HG03039 (cell line): ENCODE measurements around the gene FMNL2.
"Not testable (repeated sequence)": the region's sequence is repeated elsewhere in the genome, so short reads cannot be mapped to it uniquely, and the experiment has no call there.

ENCODE experiments used
- ATAC-seq: cut with Tn5 transposase; IDR thresholded peaks from one replicate; pipeline ENCODE4 v1.9.1; 2021; ENCODE audit warnings: mild to moderate bottlenecking, moderate library complexity; ENCODE audit not compliant: unreplicated experiment

The FMNL2 gene

DNA sequence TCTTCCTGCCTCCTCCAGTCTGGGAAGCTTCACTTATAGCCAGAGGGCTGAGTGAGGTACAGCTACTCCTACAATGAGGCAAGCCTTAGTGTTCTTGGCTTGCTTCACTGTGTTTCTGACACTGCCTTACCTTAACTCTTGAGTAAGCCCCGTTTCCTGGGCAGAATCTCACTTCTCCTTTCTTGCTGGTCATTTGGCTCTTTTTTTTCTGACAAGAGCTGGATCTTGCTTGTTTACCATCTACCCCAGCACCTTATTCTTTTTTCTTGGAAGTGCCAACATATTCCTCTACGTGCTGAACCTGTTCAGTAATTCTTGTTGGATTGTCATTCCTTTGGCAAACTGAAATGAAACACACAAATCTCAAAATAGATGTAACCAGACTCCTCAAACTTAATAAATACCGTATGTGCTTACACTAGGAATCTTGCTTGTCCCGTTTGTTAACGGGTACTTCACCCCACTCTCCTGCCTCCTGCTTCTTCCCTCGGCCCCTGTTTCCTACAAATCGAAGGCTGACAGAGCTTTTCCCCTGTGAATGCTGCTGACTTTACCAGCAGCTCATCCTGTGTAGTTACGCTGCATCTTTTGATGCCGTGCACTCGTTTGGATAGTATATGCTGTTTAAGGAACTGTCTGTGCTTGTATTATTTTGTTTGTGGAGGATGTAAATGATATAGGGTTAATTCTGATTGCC lies 132.2 kb downstream of the FMNL2 start:
- ATAC-seq: peak; percentile 88

DNA sequence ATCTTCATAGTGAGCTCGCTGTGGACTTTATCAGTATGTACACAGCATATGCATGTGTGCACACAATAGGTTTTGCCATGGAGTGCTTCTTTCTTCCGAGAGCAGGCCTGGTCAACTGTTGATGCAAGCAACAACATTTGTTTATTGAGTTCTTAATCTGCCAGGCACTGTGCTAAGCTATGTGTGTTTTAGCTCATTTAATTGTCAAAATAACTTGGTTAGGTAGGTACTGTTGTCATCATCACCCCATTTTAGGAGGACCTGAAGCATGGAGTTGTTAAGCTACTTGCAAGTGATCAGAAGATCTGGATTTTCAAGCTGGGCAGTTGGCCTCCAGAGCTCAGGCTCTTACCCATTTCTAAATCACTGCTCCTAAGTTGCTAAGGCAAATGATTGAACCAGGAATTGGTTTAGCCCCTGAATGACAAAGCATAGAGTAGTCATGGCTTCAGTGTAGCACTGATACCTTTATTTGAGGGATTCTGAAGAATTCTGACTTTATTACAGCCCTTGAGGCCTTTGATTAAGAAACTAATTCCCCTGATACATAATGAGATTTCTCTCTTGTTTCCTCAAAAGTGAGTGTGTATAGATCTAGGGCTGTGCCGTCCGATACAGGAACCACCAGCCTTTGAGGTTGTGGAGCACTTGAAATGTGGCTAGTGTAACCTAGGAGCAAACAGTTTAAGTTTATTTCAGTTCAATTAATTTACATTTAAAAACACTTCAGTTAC lies 132.9 kb downstream of the FMNL2 start:
- ATAC-seq: no peak

DNA sequence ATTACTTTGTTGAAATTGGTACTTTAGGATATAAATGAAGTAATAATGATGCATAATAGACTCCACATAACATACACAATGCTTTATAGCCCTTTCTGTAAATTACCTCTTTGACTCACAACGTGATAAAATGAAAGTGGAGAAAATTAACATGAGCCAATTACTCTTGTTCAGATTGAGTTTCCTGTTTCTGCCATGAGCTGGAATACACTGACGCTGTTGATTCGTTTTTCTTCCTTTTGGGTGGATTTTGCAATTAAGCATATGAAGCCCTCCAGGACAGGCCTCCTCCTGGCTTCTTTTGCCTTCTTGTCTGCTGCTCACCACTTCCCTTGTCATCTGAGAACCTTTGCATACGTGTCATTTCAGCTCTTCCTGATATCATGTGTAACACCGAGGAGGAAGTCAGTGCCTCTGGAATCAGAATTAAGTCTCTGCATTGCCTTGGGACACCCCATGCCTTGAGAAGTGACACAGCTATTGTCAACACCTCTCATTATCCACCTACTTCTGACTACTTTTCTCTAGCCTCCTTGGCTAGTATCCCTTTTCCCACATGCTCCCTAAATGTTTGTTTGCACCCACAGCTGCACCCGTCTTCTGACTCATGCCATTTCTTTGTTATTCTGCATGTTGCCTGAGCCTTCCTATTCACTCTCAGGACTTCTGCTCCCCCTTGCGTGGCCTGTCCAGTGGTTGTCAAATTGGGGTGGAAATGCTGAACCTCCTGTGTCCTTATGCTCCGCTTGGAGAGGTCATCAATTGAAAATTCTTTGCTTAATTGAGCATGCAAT lies 134.1 kb downstream of the FMNL2 start:
- no peak for ATAC-seq

DNA sequence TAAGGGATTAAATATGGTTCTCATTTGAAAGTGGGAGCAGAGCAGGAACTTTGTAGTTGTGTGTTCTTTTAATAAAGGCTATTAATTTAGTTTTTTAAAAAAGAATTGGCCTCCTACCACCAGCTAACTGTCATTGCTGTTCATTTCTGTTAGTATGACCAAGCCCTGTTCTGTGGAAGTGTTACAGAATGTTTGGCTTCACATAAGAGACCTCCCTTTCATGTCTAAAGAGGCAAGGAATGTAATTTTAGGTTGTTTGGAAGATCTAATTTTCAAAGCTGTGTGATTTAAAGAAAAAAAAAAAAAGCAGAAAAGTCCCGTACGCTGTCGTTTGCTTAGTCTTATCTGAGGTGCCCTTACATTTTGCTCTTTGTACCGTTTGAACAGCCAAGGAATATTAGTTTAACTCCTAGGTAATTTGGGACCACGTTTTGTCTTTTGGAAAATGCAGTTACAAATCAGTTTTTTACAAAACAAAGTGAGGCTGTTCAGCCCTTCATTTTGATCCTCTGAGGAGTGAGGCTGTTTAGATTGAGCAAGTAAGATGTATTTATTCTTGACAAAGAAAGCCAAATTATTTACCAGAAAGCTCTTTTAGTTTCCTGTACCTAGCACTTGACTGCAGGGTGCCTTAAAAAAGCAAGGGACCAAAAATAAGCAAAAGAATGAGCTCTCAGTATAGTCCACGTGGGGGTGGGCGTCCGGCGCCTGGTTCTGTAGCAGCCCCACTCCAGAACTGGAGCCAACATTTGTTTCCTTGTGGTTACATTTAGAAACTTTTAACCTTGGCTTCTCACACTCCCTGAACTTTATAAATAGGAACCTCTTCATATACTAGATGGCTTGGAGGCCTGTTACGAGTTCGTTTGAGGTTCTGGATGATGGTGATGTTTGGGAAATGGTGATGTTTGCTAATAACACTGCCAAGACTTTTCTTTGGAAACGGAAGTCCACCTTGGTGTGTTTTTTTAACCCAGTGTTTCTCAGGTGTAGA lies 136.2 kb downstream of the FMNL2 start:
- no peak for ATAC-seq

DNA sequence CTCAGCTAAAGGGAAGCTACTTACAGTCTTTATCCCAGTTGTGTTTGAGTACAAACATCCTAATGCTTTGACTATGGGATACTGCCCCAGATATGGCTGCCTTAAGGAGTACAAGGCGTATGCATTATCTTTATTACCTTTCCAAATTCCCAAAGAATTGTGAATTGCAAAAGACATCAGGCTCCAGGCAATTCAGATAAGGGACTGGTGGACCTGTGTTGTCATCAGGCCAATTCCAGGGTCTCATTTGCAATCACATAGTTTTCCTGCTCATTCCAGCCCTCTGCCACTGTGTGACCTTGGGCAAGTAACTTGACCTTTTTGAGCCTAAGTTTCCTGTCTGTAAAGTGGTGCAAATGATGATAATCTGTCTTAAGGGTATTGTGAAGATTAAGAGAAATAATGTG lies 137.5 kb downstream of the FMNL2 start:
- no peak for ATAC-seq

DNA sequence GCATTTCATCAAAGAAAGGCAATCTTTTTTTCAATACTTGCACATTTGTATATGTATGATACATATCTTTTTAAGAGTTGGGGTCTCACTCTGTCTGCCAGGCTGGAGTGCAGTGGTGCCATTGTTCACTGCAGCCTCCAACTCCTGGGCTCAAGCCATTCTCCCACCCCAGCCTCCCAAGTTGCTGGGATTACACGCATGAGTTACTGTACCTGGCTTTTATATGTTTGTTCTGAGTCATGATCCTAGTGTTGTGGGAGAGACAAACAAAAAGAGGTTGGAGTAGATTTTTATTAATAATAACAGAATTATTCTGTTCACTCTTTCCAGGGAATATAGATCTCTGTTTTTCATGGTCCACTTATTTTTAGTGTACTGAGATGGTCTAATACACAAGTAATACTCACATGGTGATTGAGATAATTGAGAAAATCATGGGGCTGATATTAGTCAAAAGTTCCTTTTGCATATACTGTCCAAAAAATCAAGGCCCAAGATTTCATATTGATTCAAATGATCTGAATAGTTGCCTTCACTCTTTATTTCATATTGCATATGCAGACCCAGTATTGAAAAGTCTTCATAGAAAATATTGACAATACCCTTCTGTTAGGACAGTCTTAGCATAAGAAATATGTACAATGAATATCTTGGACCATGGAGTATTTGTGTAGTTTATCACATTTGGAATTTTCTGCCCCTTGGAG lies 138.3 kb downstream of the FMNL2 start:
- no peak for ATAC-seq

DNA sequence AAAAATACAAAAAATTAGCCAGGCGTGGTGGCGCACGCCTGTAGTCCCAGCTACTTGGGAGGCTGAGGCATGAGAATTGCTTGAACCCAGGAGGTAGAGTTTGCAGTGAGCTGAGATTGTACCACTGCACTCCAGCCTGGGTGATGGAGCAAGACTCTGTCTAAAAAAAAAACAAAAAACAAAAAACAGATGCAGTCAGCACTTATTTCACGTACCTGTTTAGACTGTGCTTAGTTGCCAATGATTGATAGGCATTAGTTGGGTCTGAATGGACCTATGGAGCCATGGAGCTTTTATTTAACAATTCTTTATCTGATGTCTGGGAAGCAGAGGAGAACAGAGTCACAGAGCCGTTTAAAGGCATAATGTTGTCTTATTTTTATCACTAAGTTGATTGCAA lies 139.5 kb downstream of the FMNL2 start:
- not testable (repeated sequence) for ATAC-seq

DNA sequence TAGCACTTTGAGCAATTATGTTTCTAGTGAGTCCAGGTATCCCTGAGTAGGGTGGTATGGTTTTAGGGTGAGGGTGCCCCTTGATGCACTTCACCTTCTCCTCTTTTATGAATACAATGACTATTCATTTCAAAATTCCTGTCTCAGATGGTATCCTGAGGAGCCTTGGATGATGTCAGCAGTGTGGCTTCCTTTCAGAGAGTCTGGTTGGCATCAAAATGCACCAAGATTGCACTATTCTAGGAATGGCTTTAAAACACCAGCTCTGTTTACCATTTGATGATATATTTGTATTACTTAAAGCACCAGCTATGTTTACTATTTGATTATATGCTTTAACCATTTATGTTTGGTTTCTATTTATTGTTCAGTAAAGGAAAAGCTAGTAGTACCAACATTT lies 141.0 kb downstream of the FMNL2 start:
- no peak for ATAC-seq

DNA sequence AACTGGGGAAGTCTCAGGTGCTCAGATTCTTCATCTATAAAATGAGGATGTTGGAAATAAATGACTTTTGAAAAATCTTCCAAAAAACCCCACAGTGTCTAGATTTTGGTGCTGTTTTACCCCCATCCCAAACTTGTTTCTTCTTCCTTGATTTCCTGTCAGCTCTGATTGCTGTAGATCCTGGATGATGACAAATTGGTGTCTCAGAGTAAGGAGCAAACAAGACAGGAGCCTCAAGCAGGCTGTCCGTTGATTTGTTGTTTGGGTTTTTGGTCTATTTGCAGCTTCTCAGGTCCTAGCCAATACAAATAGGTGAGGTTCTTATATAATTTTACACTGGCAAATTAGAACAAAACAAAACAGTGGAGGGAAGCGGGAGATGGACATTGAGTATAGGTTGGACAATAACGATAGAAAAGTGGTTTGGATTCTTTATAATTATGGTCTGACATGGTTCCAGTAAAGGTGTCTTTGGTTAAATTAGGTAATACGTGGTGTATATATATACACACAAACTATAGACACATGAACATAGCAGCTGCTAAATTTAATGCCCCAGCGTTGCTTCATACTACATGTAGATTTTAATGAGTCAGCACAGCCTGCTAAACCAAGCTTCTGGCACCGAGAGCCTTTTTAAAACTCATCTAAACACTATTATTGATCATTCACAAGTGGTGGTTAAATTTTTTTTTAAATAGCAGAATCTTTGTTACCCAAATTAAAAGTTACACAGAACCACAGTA lies 142.5 kb downstream of the FMNL2 start:
- ATAC-seq: no peak

DNA sequence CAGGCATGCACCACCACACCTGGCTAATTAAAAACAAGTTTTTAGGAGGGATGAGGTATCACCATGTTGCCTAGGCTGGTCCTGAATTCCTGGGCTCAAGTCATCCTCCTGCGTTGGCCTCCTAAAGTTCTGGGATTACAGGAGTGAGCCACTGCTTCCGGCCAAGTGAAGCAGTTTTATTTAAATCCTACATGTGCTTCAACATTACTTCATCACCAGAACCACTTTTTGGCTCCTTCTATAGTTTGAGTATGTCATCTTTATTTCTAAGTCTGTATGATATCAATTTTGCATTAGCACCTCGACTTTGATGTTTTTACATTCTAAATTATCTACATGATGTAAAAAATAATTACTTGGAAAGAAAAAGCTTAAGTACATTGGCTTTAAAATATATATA lies 144.3 kb downstream of the FMNL2 start:
- no peak for ATAC-seq

DNA sequence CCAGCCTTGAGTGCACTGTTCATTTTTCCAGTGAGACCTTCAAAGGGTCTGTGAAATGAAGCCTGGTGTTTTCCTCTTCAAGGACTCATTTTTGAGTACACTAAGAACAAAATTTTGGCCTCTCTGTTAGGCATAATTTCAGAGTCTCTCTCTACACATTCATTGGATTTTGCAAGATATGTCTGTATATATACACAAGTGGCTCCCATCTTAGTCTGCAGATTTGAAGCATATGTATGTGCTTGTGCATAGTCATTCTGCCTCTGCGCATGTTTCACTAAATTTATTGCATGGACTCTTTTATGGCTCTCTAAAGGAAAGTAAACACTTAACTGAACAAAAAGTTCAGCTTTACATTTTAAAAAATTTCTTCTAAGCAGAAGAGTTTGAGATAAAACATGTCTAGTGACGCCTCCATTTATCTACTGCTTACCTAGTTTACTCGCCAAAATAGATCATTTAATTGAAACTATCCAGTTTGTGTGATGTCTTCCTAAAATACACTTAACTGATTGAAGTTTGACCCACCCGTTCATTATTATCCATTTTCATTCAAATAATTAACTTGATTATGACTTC lies 145.9 kb downstream of the FMNL2 start:
- no peak for ATAC-seq

DNA sequence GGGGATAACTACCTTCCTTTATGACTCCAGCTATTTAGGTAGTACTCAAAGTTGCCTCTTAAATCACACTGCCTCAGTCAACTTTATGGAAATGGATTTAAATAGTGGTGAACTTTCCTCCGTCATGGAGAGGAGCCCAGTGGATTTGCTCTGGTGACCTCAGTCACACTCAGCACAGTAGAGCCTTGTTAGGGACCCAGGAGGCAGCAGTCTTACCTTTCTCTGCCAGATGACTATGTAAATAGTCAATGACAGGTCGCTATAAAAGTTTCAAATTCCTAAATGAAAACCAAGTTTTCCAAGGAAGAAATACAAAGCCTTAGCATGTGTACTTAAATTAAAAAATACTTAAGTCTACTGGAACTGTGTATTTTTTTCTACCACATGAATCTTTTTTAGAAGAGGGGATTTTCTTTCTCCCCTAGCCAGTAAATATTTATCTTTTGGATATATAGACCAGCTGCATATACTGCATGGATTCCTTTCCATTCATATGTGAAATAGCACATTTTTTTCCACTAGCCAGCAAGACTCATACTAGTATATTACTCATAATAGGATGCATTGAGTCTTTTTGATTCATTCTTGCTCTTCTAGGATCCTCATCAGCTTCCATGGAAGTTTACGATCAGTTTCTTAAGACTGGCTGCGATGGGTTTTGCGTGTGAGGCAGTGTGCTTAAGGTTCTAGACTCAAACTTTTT lies 147.1 kb downstream of the FMNL2 start:
- ATAC-seq: no peak

DNA sequence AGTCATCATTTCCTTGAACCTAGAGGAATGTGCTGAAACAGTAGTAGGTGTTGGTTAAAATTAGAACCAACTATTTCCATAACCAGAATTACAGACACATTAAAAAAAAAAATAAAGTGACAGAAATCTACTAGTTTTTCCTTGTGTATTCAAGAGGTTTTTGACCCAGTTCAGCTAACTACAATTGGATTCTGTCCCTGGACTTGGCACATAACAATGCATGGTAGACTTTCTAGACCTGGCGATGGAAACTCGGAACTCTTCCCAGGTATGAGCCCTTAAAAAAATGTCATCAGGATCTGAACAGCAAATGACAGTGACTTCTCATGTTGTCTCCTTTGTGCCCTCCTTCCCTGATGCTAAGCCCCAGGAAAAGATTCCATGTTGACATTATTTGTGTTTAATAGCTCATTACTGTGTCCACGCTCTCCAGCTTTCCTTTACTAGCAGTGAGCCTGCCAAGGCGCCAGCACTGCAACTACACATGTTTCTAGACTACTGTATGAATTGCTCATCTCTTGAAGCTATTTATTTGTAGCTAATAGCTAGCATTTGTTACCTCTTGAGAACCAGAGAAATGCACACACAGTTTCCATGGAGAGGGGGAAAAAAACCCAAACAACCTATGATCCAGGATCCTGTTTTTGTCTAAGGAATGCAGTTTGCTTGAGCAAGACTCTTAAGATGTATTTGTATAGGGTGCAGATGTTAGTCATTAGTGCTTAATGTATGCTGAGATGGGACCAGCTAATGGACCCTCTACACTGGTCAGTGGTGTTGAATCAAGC lies 148.5 kb downstream of the FMNL2 start:
- no peak for ATAC-seq

DNA sequence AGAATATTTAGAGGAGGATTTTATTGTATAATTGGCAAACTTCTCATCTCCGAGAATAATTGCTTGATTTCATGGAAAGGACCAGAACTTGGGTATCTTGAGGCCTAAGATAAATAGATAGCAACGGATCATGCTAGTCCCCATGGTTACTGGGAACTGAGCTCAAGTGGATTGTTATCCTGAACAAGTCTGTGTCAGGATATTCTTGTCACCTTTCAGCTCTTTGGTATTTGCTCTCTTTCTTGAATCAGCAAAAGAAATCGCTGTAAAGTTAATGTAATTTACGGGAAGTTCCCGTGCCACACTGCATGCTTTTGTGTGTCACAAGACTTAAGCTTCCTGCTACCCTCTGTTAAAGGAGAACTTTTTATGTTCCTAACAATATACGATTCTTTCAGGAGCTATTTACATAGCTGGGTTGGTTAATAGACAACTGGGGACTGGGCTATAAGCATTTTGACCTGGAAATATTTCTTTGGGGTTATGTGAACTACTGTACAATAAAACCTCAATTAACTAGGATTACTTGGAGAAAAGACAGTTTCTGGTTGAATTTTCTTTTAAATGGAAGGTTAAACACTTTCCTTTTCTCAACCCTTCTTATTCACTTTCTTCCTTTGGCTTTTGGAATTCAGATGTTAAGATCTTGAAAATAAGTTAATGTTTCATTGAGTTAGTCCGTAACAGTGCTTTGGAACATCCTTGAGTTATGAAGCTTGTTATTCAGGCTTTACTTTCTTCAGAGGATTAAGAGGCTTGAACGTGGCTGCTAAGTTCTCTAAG lies 151.2 kb downstream of the FMNL2 start:
- no peak for ATAC-seq

DNA sequence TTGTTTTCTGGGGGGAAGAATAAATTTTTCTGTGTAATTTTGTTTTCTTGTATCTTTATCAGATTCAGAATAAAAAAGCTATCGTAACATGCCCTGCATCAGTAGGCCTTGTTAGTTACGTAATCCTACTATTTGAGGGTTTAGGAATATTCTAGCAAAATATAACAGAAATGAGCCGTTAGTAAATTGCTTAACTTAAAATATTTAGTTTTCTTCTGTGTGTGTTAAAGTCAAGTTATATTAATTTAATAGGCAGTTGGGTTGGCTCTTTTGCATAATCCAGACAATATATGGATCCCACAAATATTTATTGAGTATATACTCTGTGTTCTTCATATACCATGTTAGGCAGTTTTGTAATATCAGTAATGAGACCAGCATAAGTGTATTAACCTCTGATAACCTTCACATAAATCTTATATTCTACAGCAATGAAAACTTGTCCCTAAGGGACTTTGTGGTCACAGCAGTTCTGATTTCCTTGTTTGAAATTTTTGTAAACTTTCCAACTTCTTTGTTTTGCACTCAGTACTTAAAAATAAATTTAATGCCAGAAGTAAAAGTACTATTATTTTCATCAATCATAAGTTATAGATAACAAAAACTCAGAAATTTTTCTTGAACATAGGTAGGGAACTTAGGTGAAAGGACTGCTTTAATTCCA lies 151.9 kb downstream of the FMNL2 start:
- no peak for ATAC-seq

DNA sequence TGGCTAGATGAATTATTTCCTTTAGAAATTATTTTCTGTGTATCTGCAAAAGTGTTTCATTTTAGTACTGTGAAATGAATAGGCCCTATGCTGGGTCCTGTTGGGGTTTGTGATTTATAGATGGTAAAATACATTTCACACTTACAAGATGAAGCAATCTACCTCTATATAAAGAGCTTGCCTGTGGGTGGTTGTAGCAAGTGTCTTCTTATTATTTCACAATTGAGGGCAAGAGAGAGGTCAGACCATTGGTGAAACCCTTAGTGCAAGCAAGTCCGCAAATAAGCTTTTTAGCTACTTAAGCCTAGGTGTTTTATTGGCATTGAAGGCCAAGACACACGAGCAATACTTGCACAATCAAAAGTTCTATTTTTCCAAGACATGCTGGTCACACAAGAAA lies 153.1 kb downstream of the FMNL2 start:
- ATAC-seq: no peak
